Activated effector memory CD4-positive, alpha-beta T cell treated with Interleukin-2 at 50 U/mL for 16 hours (primary cell): ENCODE measurements around the gene KIF26A.
"Not testable (repeated sequence)": the region's sequence is repeated elsewhere in the genome, so short reads cannot be mapped to it uniquely, and the experiment has no call there.

Experiments used
- DNase-seq: peaks from one replicate; pipeline ENCODE4 v3.0.0-alpha.2; 2020

The KIF26A gene

GRCh38 chr14:104225278-104226190 is 87.1 kb downstream of the KIF26A start:
- DNase-seq = not testable (repeated sequence)

DNA sequence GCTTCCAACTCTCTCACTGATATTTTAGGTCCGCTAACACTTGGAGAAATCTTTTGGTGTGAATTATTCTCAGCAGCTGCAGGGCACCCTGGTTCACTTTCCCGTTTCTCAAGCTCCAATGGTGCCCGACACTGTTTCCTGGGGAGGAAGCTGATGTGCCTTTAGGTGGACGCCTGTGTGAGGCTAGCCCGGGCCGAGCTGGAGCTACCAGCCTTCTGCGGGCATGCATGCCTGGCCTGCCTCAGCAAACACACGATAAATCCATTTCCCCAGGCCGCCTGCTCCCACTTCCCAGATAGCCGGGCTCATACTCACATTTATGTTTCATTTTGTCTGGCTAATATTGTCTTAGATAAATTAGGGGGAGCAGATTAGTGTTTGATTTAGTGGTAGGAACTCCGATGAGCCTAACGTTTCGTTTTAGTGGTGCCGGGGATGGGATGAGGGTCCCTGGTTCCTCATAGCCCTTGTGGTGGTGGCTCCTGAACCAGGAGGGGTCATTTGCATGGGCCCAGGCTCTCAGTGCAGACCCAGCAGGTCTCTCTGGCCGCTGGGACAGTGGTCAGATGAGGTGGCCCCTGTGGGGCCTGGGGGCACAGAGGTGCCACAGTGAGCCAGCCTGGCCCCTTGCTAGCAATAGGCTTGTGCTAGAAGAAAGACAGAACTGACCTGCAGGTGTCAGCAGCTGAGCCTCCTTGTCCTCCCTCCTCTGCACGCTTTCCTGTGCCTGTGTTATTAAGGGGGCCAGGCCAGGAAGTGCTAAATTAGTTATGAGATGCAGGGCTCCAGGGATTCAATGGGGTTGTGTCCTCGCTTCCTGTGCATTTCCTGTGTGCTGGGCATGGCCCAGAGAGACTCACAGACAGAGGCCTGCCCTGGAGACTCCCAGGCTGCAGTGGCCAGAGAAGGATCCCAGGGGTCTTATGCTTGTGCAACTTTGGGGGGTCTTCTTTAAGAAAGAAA is 88.3 kb downstream of the KIF26A start:
- DNase-seq = no peak

DNA sequence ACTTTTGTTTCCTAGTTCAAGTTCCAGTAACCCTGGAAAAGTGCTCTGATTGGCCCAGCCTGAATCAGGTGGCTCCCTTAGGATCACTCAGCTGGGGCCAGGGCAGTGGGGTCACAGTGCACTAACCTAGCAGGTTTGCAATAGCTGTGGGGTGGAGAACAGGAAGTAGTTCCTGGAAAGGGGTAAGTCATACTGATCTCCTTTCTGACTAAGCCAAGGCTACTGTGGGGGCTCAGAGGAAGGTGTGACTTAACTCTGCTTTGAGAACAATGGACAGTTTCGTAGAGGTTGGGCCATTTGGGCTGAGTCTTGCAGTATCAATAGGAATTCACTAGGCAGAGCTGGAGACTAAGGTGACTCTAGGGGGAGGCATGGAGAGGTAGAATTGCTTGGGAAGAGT is 89.4 kb downstream of the KIF26A start:
- no peak for DNase-seq

- no peak for DNase-seq
These were observed 89.8 kb downstream of the KIF26A start for GRCh38 chr14:104228221-104228620.

GRCh38 chr14:104228716-104229533 is 90.5 kb downstream of the KIF26A start:
- no peak for DNase-seq

DNA sequence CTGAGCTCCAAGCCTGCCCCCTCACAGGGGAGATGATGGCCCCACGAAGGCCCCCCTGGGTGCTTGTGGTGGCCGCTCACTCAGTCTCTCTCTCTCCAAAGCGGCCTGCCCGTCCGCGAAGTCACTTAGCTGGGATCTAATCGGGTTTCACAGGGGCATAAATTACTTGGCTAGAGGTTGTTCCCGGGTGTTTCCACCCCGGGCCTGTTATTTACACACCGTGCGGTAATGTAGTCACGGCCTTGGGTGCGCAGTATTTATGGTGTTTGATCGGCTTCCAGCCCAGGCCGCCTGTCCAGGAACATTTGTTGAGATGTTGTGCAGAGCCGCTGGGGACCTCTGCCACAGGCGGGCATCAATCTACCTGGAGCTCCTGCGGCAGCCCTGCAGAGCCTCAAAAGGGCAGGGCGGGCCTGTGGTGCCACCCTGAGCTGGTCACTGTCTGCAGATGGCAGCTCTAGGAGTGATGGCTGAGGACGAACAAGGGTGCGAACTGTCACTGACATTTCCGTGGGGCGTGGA is 91.2 kb downstream of the KIF26A start:
- DNase-seq = no peak

GRCh38 chr14:104230119-104230815 is 91.9 kb downstream of the KIF26A start:
- no peak for DNase-seq
